IMR-90 (cell line): ENCODE results near the gene TRIM38. TPM values are rescaled to one million over a fixed set of nuclear protein-coding genes. Genes with fewer than 3 reads are reported as not detected.

ENCODE experiments used
- ATAC-seq: fragments of 200-7000 bp; cut with Tn5 transposase; 2 replicates; pipeline ENCODE4 v1.9.1; 2020; ENCODE audit warnings: low read depth, mild to moderate bottlenecking, moderate library complexity
- BruUV-seq: library from RNA; stranded (reverse); fragments of 400-500 nt; replicated peaks from 2 replicates; lab custom pipeline; 2021; lab: Mats Ljungman, UMichigan
- CTCF ChIA-PET: fragments of 300-600 bp; formaldehyde crosslinking; extraction: SDS; loops from one replicate; lab custom pipeline; 2021; ENCODE audit warnings: antibody characterized with exemption; lab: Yijun Ruan, JAX
- POLR2A ChIA-PET: fragments of 300-600 bp; sonication (Branson Sonifier 250); formaldehyde crosslinking; loops from one replicate; lab custom pipeline; 2022; ENCODE audit warnings: antibody characterized with exemption; ENCODE audit not compliant: unreplicated experiment; lab: Charles Lee
- DNase-seq: peaks from one replicate; pipeline ENCODE4 v3.0.0; 2013
- H2AFZ ChIP-seq: replicated peaks from 2 replicates; pipeline ENCODE3; 2013; ENCODE audit warnings: low read length, mild to moderate bottlenecking; ENCODE audit not compliant: poor library complexity
- H2AK5ac ChIP-seq: 2 replicates; pipeline ENCODE4 v1.6.1; 2013; ENCODE audit warnings: low read depth, low read length, inconsistent platforms
- H2AK9ac ChIP-seq: replicated peaks from 2 replicates; pipeline ENCODE3; 2013; ENCODE audit warnings: mild to moderate bottlenecking, low read depth, low read length, moderate library complexity; ENCODE audit not compliant: poor library complexity
- H2BK120ac ChIP-seq: 2 replicates; pipeline ENCODE4 v1.6.1; 2013; ENCODE audit warnings: low read depth, low read length, inconsistent platforms
- H2BK15ac ChIP-seq: 3 replicates; pipeline ENCODE4 v1.6.1; 2013; ENCODE audit warnings: low read depth, low read length, inconsistent platforms
- H2BK20ac ChIP-seq: 2 replicates; pipeline ENCODE4 v1.6.1; 2013; ENCODE audit warnings: low read depth, mild to moderate bottlenecking, inconsistent platforms, low read length, moderate library complexity
- H2BK5ac ChIP-seq: 2 replicates; pipeline ENCODE4 v1.6.1; 2013; ENCODE audit warnings: mild to moderate bottlenecking, low read depth, low read length, inconsistent platforms; ENCODE audit not compliant: poor library complexity, severe bottlenecking
- H3K14ac ChIP-seq: replicated peaks from 2 replicates; pipeline ENCODE4 v1.6.1; 2013; ENCODE audit warnings: low read depth, low read length, inconsistent platforms
- H3K18ac ChIP-seq: 2 replicates; pipeline ENCODE4 v1.6.1; 2013; ENCODE audit warnings: low read depth, low read length, control low read depth
- H3K23ac ChIP-seq: 2 replicates; pipeline ENCODE4 v1.6.1; 2013; ENCODE audit warnings: low read depth, low read length, inconsistent platforms
- H3K27ac ChIP-seq: 2 replicates; pipeline ENCODE4 v1.5.1; 2013; ENCODE audit warnings: mild to moderate bottlenecking, control low read depth, low read length; ENCODE audit not compliant: insufficient read depth
- H3K27me3 ChIP-seq: 2 replicates; pipeline ENCODE4 v1.6.1; 2013; ENCODE audit warnings: low read length; ENCODE audit not compliant: control insufficient read depth, insufficient read depth
- H3K36me3 ChIP-seq: 2 replicates; pipeline ENCODE4 v1.6.1; 2013; ENCODE audit warnings: low read length, mixed read lengths; ENCODE audit not compliant: control insufficient read depth, insufficient read depth
- H3K4ac ChIP-seq: 2 replicates; pipeline ENCODE4 v1.6.1; 2013; ENCODE audit warnings: low read depth, low read length, inconsistent platforms
- H3K4me1 ChIP-seq: 2 replicates; pipeline ENCODE4 v1.6.1; 2013; ENCODE audit warnings: low read length, mixed read lengths; ENCODE audit not compliant: control insufficient read depth, insufficient read depth
- H3K4me2 ChIP-seq: 2 replicates; pipeline ENCODE4 v1.6.1; 2013; ENCODE audit warnings: low read depth, mild to moderate bottlenecking, control low read depth, low read length, moderate library complexity
- H3K4me3 ChIP-seq: 2 replicates; pipeline ENCODE4 v1.5.1; 2013; ENCODE audit warnings: low read depth, mild to moderate bottlenecking, control low read depth, low read length, moderate library complexity; ENCODE audit not compliant: insufficient read depth
- H3K56ac ChIP-seq: 2 replicates; pipeline ENCODE4 v1.6.1; 2013; ENCODE audit warnings: low read length, inconsistent platforms; ENCODE audit not compliant: insufficient read depth; ENCODE audit errors: extremely low read depth
- H3K79me1 ChIP-seq, 2 experiments: 2 replicates each; pipeline ENCODE4 v1.6.1; 2013; ENCODE audit warnings: low read length in 2 of 2, inconsistent platforms in 1 of 2, low read depth in 1 of 2
- H3K9ac ChIP-seq: 2 replicates; pipeline ENCODE4 v1.6.1; 2013; ENCODE audit warnings: low read depth, low read length, control low read depth
- H3K9me1 ChIP-seq: 2 replicates; pipeline ENCODE4 v1.6.1; 2013; ENCODE audit warnings: low read length, inconsistent platforms; ENCODE audit not compliant: insufficient read depth
- H3K9me3 ChIP-seq: 2 replicates; pipeline ENCODE4 v1.6.1; 2013; ENCODE audit warnings: low read length; ENCODE audit not compliant: control insufficient read depth, insufficient read depth
- H4K20me1 ChIP-seq: 2 replicates; pipeline ENCODE4 v1.6.1; 2013; ENCODE audit warnings: low read length, inconsistent platforms; ENCODE audit not compliant: insufficient read depth
- H4K5ac ChIP-seq: 2 replicates; pipeline ENCODE4 v1.6.1; 2013; ENCODE audit warnings: mild to moderate bottlenecking, low read depth, low read length, control low read depth
- H4K8ac ChIP-seq, 2 experiments: 2 replicates each; pipeline ENCODE4 v1.6.1; 2013; ENCODE audit warnings: low read depth in 2 of 2, low read length in 2 of 2, control low read depth in 1 of 2, inconsistent platforms in 1 of 2
- H4K91ac ChIP-seq: 2 replicates; pipeline ENCODE4 v1.6.1; 2013; ENCODE audit warnings: low read depth, low read length, inconsistent platforms; ENCODE audit not compliant: insufficient read depth
- CEBPB ChIP-seq: IDR thresholded peaks from 2 replicates; pipeline ENCODE4 v1.6.1; 2012; ENCODE audit warnings: low read depth, low read length, improper control_type of control experiment
- CHD1 ChIP-seq: IDR thresholded peaks from 2 replicates; pipeline ENCODE4 v1.6.1; 2012; ENCODE audit warnings: low read depth, low read length, improper control_type of control experiment
- FOS ChIP-seq: fragments of 150-350 bp; IDR thresholded peaks from 2 replicates; pipeline ENCODE4 v1.6.1; 2016; ENCODE audit warnings: low read depth, low read length
- MAZ ChIP-seq: IDR thresholded peaks from 2 replicates; pipeline ENCODE4 v1.6.1; 2012; ENCODE audit warnings: low read depth, mild to moderate bottlenecking, low read length, improper control_type of control experiment, moderate library complexity, borderline replicate concordance
- NFE2L2 ChIP-seq: fragments of 150-350 bp; IDR thresholded peaks from 2 replicates; pipeline ENCODE4 v1.6.1; 2016; ENCODE audit warnings: low read depth, mild to moderate bottlenecking, low read length
- RCOR1 ChIP-seq: IDR thresholded peaks from 2 replicates; pipeline ENCODE4 v1.6.1; 2012; ENCODE audit warnings: mild to moderate bottlenecking, low read length, improper control_type of control experiment; ENCODE audit not compliant: insufficient replicate concordance
- RFX5 ChIP-seq: IDR thresholded peaks from 2 replicates; pipeline ENCODE4 v1.8.0; 2012; ENCODE audit warnings: low read depth, mild to moderate bottlenecking, low read length, moderate library complexity
- dilution Hi-C: fragments of 300-500 bp; cut with HindIII; formaldehyde crosslinking; loops from one replicate; pipeline ENCODE4 v1.14.3; 2018; ENCODE audit warnings: low sequenced_read_pairs; ENCODE audit not compliant: unreplicated experiment
- in situ Hi-C: fragments of 300-500 bp; cut with MboI; formaldehyde crosslinking; loops from 3 replicates; pipeline ENCODE4 v1.14.3; 2019; ENCODE audit warnings: low sequenced_read_pairs, inconsistent platforms, mixed read lengths
- intact Hi-C: fragments of 100-400 bp; cut with micrococcal nuclease; formaldehyde crosslinking; loops from 2 replicates; pipeline ENCODE4 v1.10.0; 2022
- polyA plus RNA-seq, 3 experiments: library from polyadenylated mRNA; depleted of rRNA; stranded (reverse); fragments of >200 nt; gene quantifications; 2 replicates each; pipeline ENCODE4 v1.2.3, GENCODE V29; 2012; ENCODE audit warnings: low replicate concordance in 1 of 3
- total RNA-seq: library from RNA; depleted of rRNA; stranded (reverse); fragments of >200 nt; gene quantifications from 2 replicates; pipeline ENCODE4 v1.2.3, GENCODE V29; 2012
- TF ChIP-seq, protein P1 (sequence below): conservative IDR thresholded peaks from 2 replicates; pipeline ENCODE4 v1.5.1; 2012; ENCODE audit warnings: mild to moderate bottlenecking, low read depth, low read length, improper control_type of control experiment
- TF ChIP-seq, protein P2 (sequence below): fragments of 150-350 bp; IDR thresholded peaks from 2 replicates; pipeline ENCODE4 v1.6.1; 2016; ENCODE audit warnings: low read depth, mild to moderate bottlenecking, low read length, moderate library complexity, borderline replicate concordance

TRIM38 gene
- total and polyA plus RNA-seq, 2 of the 4 experiments (the other 2 are of a cell fraction), result 4.1 to 6.3 TPM

DNA sequence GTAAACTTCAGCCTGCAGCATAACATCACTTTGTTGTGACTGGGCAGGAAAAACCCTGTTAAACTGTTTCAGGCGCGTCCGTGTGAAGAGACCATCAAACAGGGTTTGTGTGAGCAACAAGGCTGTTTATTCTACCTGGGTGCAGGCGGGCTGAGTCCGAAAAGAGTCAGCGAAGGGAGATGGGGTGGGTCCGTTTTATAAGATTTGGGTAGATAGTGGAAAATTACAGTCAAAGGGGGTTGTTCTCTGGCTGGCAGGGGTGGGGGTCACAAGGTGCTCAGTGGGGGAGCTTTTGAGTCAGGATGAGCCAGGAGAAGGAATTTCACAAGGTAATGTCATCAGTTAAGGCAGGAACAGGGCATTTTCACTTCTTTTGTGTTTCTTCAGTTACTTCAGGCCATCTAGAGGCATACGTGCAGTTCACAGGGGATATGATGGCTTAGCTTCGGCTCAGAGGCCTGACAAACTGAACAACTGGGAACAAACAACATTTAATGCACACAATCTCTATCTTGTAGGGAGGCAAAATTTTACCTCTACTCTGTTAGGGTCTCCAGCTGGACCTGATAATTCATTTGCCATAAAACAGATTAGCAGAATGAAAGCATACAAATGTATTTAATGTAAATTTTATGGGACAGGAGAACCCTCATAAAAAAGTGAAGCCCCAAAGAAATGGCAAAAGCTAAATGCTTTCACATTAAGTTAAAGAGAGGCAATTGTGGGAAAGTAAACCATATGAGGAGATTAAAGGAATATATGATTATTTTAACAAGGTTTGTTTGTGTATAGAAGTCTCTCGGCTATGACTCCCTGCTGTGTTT, 66.4 kb downstream of the TRIM38 start (continued):
- TF ChIP-seq, protein P1, sequence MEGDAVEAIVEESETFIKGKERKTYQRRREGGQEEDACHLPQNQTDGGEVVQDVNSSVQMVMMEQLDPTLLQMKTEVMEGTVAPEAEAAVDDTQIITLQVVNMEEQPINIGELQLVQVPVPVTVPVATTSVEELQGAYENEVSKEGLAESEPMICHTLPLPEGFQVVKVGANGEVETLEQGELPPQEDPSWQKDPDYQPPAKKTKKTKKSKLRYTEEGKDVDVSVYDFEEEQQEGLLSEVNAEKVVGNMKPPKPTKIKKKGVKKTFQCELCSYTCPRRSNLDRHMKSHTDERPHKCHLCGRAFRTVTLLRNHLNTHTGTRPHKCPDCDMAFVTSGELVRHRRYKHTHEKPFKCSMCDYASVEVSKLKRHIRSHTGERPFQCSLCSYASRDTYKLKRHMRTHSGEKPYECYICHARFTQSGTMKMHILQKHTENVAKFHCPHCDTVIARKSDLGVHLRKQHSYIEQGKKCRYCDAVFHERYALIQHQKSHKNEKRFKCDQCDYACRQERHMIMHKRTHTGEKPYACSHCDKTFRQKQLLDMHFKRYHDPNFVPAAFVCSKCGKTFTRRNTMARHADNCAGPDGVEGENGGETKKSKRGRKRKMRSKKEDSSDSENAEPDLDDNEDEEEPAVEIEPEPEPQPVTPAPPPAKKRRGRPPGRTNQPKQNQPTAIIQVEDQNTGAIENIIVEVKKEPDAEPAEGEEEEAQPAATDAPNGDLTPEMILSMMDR, result no peak
- no peak for TF ChIP-seq RFX5

DNA sequence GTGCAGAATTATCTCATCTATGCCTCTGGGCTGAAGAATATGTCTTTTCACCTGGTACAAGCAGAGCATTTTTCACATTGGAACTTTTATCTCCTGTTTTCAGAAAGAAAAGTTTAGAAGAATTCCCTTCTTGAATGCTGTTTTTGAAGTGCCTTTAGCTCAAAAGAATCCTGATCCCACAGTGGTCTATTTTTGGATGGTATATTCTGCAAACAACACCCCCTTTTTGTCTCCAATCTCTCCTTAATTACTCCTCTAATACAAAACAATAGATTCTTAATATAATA, 66.9 kb downstream of the TRIM38 start:
- Histone ChIP-seq H4K5ac (no peak overlapping the region), H3K4me2 (no peak overlapping the region)
- POLR2A ChIA-PET, result interaction anchor here (1.0 kb wide), 1 partner anchor 14 kb away, joined by 3 read pairs; a partner anchor contains a TSS

More for the DNA sequence above, 66.9 kb downstream of the TRIM38 start:
- BruUV-seq, result no TSS peak
- H3K27ac ChIP-seq, result no peak overlapping the region
- no peak overlapping the region for H3K4me3 ChIP-seq
- no peak overlapping the region for H2BK120ac ChIP-seq
- dilution Hi-C loops (no loop called here), intact Hi-C loops (loop anchor here (10.0 kb wide), 1 partner anchor 1805 kb away; a partner anchor contains a TSS), in situ Hi-C loops (no loop called here)
- H3K27me3 ChIP-seq, result no peaks in the 10 kb centered on the region
- no peak for ATAC-seq
- no peak overlapping the region for H3K14ac ChIP-seq
- no peak for DNase-seq
- peaks cover 4% of the 10 kb centered on the region for H3K4me1 ChIP-seq
- no peaks in the 10 kb centered on the region for H3K9me3 ChIP-seq
- H4K8ac ChIP-seq, result no peak overlapping the region
- no peak overlapping the region for H4K91ac ChIP-seq
- CTCF ChIA-PET, result interaction anchor here (0.9 kb wide), 1 partner anchor 14 kb away, joined by 3 read pairs; a partner anchor contains a TSS
- H3K18ac ChIP-seq, result no peak overlapping the region
- H3K23ac ChIP-seq, result no peak overlapping the region
- no peak overlapping the region for H2BK15ac ChIP-seq
- H2BK5ac ChIP-seq, result no peak overlapping the region
- no peak overlapping the region; the same call in 1 of the 2 replicates for H3K9ac ChIP-seq
- H3K36me3 ChIP-seq, result no peaks in the 10 kb centered on the region
- H4K20me1 ChIP-seq, result no peaks in the 10 kb centered on the region
- H2AK9ac ChIP-seq, result no peak overlapping the region
- no peak overlapping the region for H2AFZ ChIP-seq
- TF ChIP-seq, protein P2, sequence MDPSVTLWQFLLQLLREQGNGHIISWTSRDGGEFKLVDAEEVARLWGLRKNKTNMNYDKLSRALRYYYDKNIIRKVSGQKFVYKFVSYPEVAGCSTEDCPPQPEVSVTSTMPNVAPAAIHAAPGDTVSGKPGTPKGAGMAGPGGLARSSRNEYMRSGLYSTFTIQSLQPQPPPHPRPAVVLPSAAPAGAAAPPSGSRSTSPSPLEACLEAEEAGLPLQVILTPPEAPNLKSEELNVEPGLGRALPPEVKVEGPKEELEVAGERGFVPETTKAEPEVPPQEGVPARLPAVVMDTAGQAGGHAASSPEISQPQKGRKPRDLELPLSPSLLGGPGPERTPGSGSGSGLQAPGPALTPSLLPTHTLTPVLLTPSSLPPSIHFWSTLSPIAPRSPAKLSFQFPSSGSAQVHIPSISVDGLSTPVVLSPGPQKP, result no peak
- TF ChIP-seq MAZ (no peak), FOS (no peak), NFE2L2 (no peak), CEBPB (no peak), CHD1 (no peak), RCOR1 (no peak)
- H3K56ac ChIP-seq, result no peak overlapping the region
- no peak overlapping the region for H3K4ac ChIP-seq
- H3K9me1 ChIP-seq, result no peaks in the 10 kb centered on the region
- H3K79me1 ChIP-seq, result no peaks in the 10 kb centered on the region
- H2AK5ac ChIP-seq, result no peak overlapping the region
- H2BK20ac ChIP-seq, result no peak overlapping the region
